ENCODE data around the gene FCHSD2. TPM values are rescaled to one million over a fixed set of nuclear protein-coding genes. Genes with fewer than 3 reads are reported as not detected.

FCHSD2 gene
- total RNA-seq, 4 donors from 2014 or later: 20.4 to 42.4 (median 26.4) TPM

DNA sequence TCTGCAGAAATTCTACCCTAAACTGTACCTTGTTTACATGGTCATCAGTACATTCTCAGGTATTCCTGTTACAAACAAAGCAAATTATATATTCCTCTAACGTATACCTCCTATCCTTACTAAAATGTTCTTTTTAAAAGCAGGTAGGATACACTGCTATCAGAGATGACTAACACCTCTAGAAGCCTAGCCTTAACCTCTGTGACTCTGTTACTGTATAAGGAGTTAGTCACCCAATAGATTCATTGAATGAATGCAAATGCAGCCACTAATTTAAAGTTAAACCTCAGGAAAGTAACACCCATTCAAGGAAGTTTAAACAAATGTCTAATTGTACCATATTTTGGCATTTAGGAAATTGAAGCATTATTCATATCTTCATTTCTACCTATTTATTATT is 82.2 kb downstream of the FCHSD2 start:
- H3K4me1 ChIP-seq: peaks cover 16 to 30% (median 25%) of the 10 kb centered on the region in 4 donors
- 88% methylated on average over 1 of the region's 1 CpG for WGBS
- H3K27me3 ChIP-seq: no peaks in the 10 kb centered on the region
- no peak for DNase-seq (ENCODE audit: extremely low spot score)
- no peaks in the 10 kb centered on the region for H3K9me3 ChIP-seq
- H3K27ac ChIP-seq (replicated peaks in 1 of 4): no peak overlapping the region
- intact Hi-C loops (cut with DNase I): no loop called here
- no peak overlapping the region for H3K4me3 ChIP-seq
- H3K36me3 ChIP-seq: peaks cover 0 to 5% (median 0%) of the 10 kb centered on the region in 4 donors
- TF ChIP-seq EP300 (IDR thresholded peaks at IDR 0.05) (no peak), POLR2A (IDR thresholded peaks at IDR 0.05; ENCODE audit: low read depth) (no peak), POLR2AphosphoS5 (IDR thresholded peaks at IDR 0.05) (no peak)
- TF ChIP-seq, protein P1, sequence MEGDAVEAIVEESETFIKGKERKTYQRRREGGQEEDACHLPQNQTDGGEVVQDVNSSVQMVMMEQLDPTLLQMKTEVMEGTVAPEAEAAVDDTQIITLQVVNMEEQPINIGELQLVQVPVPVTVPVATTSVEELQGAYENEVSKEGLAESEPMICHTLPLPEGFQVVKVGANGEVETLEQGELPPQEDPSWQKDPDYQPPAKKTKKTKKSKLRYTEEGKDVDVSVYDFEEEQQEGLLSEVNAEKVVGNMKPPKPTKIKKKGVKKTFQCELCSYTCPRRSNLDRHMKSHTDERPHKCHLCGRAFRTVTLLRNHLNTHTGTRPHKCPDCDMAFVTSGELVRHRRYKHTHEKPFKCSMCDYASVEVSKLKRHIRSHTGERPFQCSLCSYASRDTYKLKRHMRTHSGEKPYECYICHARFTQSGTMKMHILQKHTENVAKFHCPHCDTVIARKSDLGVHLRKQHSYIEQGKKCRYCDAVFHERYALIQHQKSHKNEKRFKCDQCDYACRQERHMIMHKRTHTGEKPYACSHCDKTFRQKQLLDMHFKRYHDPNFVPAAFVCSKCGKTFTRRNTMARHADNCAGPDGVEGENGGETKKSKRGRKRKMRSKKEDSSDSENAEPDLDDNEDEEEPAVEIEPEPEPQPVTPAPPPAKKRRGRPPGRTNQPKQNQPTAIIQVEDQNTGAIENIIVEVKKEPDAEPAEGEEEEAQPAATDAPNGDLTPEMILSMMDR (IDR thresholded peaks at IDR 0.05): no peak

DNA sequence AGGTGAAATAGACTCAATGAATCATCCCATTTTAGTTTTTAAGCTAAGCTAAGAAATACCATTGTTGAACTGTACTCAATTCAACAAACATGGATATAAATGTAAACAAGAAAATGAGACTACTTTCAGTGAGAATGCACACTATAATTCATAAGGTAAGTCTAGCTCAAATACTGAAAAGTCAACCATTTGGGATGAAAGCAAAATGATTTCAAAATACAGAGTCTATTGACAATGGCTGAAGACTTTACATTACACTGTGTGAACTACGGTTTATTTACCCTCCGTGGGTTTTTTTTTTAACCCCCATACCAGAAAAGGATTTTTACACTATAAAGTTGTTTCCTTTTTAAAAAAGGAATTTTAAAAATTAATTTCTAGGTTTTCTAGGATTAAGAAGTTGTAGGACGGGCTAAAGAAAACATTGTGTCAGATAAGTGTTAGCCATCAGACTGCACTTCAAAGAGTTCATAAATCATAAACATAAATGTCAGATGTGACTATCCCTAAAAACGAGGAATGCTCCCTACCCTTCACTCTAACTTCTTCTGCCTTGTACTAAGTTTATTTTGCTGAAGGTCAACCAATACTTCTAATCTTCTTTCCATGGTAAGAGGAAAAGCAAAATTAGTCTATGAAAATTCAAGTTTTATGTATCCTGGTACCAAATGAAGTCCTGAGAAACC is 83.0 kb downstream of the FCHSD2 start:
- peaks cover 18 to 33% (median 28%) of the 10 kb centered on the region in 4 donors for H3K4me1 ChIP-seq
- intact Hi-C loops (cut with DNase I): no loop called here
- peaks cover 0 to 5% (median 0%) of the 10 kb centered on the region in 4 donors for H3K36me3 ChIP-seq
- no peak for DNase-seq (ENCODE audit: extremely low spot score)
- TF ChIP-seq, protein P1 (IDR thresholded peaks at IDR 0.05): no peak
- TF ChIP-seq EP300 (IDR thresholded peaks at IDR 0.05) (no peak), POLR2AphosphoS5 (IDR thresholded peaks at IDR 0.05) (no peak), POLR2A (IDR thresholded peaks at IDR 0.05; ENCODE audit: low read depth) (no peak)
- H3K9me3 ChIP-seq: no peaks in the 10 kb centered on the region
- no peak overlapping the region for H3K27ac ChIP-seq (replicated peaks in 1 of 4)
- no peak overlapping the region for H3K4me3 ChIP-seq
- H3K27me3 ChIP-seq: no peaks in the 10 kb centered on the region
- WGBS: 73% methylated on average over 4 of the region's 4 CpGs

DNA sequence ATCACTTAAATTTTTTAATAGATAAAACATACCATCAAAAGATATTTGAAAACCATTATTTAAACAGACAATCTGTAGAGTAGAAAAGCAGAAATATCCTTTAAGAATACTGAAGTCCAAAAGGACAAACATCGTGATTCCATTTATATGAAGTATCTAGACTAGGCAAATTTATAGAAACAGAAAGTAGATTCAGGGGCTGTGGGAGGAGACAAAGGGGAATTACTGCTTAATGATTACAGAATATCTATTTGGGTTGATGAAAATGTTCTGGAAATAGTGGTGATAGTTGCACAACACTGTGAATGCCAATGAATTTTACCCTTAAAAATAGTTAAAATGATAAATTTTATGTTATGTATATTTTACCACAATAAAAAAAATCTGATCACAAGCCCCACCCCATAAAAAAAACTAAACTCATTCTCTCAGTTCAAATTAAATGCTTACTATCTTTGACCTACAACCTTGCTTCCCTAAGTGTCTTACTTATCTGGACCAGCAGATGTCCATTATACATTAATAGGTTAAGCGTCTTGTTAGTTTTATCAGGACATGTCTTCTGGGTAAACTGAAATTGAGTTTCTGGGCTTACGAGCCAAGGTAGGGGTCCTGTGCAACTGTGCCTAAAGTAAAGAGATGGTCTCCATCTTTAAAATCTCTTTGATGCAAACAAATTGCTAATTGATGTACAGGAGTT is 86.3 kb downstream of the FCHSD2 start:
- Histone ChIP-seq H3K36me3 (no peaks in the 10 kb centered on the region), H3K27me3 (no peaks in the 10 kb centered on the region), H3K27ac (replicated peaks in 1 of 4) (no peak overlapping the region), H3K9me3 (no peaks in the 10 kb centered on the region), H3K4me3 (no peak overlapping the region), H3K4me1 (peaks cover 13 to 23% (median 18%) of the 10 kb centered on the region in 4 donors)
- no peak for TF ChIP-seq POLR2AphosphoS5 (IDR thresholded peaks at IDR 0.05)
- no peak for TF ChIP-seq POLR2A (IDR thresholded peaks at IDR 0.05; ENCODE audit: low read depth)
- TF ChIP-seq EP300 (IDR thresholded peaks at IDR 0.05): no peak
- TF ChIP-seq, protein P1 (IDR thresholded peaks at IDR 0.05): no peak
- DNase-seq (ENCODE audit: extremely low spot score): no peak
- 87% methylated on average over 3 of the region's 3 CpGs for WGBS
- intact Hi-C loops (cut with DNase I): no loop called here

DNA sequence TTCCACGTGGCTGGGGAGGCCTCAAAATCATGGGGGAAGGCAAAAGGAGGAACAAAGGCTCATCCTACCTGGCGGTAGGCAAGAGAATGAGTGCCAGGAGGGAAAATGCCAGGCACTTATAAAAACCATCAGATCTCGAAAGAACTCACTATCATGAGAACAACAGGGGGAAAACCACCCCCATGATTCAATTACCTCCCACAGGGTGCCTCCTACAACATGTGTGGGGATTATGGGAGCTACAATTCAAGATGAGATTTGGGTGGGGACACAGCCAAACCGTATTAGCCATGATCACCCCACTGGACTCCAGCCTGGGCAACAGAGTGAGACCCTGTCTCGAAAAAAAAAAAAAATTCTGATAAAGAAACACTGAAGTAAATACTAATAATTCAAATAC is 87.1 kb downstream of the FCHSD2 start:
- intact Hi-C loops (cut with DNase I): no loop called here
- WGBS: 88% methylated on average over 5 of the region's 5 CpGs

More for the DNA sequence above, 87.1 kb downstream of the FCHSD2 start:
- Histone ChIP-seq H3K27ac (replicated peaks in 1 of 4) (no peak overlapping the region), H3K4me1 (peaks cover 5 to 15% (median 11%) of the 10 kb centered on the region in 4 donors), H3K27me3 (no peaks in the 10 kb centered on the region), H3K4me3 (no peak overlapping the region), H3K36me3 (no peaks in the 10 kb centered on the region), H3K9me3 (no peaks in the 10 kb centered on the region)
- TF ChIP-seq, protein P1 (IDR thresholded peaks at IDR 0.05): no peak
- no peak for TF ChIP-seq POLR2A (IDR thresholded peaks at IDR 0.05; ENCODE audit: low read depth)
- TF ChIP-seq EP300 (IDR thresholded peaks at IDR 0.05): no peak
- no peak for TF ChIP-seq POLR2AphosphoS5 (IDR thresholded peaks at IDR 0.05)
- no peak for DNase-seq (ENCODE audit: extremely low spot score)
